ENCODE measurements around the gene GALR2.

Gene GALR2

GRCh38 chr17:76046064-76046463 is 28.5 kb upstream of the GALR2 start:
- DNase-seq (ENCODE audit: low read depth): no peak
- H3K4me3 ChIP-seq (ENCODE audit: low read length): no peak overlapping the region
- TF ChIP-seq CTCF (conservative IDR thresholded peaks at IDR 0.05; ENCODE audit: low read length): no peak

GRCh38 chr17:76048025-76048605 is 26.5 kb upstream of the GALR2 start:
- DNase-seq (ENCODE audit: low read depth): no peak
- no peak for TF ChIP-seq CTCF (conservative IDR thresholded peaks at IDR 0.05; ENCODE audit: low read length)
- no peak overlapping the region for H3K4me3 ChIP-seq (ENCODE audit: low read length)

- DNase-seq (ENCODE audit: low read depth): no peak
- TF ChIP-seq CTCF (conservative IDR thresholded peaks at IDR 0.05; ENCODE audit: low read length): no peak
- no peak overlapping the region for H3K4me3 ChIP-seq (ENCODE audit: low read length)
Measured at GRCh38 chr17:76048711-76049110, 25.9 kb upstream of the GALR2 start.

- no peak overlapping the region for H3K4me3 ChIP-seq (ENCODE audit: low read length)
- no peak for DNase-seq (ENCODE audit: low read depth)
- TF ChIP-seq CTCF (conservative IDR thresholded peaks at IDR 0.05; ENCODE audit: low read length): no peak
Measured at GRCh38 chr17:76049239-76049638, 25.3 kb upstream of the GALR2 start.

GRCh38 chr17:76049836-76050537 is 24.6 kb upstream of the GALR2 start:
- no peak overlapping the region for H3K4me3 ChIP-seq (ENCODE audit: low read length)
- no peak for DNase-seq (ENCODE audit: low read depth)
- no peak for TF ChIP-seq CTCF (conservative IDR thresholded peaks at IDR 0.05; ENCODE audit: low read length)

GRCh38 chr17:76050538-76051467 is 23.8 kb upstream of the GALR2 start:
- no peak for DNase-seq (ENCODE audit: low read depth)
- H3K4me3 ChIP-seq (ENCODE audit: low read length): no peak overlapping the region
- TF ChIP-seq CTCF (conservative IDR thresholded peaks at IDR 0.05; ENCODE audit: low read length): no peak

Data from AG10803 (cell line).